ENCODE measurements around the gene PNMA6F.
"Not testable (repeated sequence)": the region's sequence is repeated elsewhere in the genome, so short reads cannot be mapped to it uniquely, and the experiment has no call there.

The PNMA6F gene

GRCh38 chrX:153334654-153335295, 13.2 kb upstream of the PNMA6F start:
- DNase-seq, result no peak

GRCh38 chrX:153333821-153334653, 12.5 kb upstream of the PNMA6F start, which contains the start of gene ZNF275:
Gene ZNF275, plus strand, starts transcription at chrX:153334153. Its CDS starts 2,527 bp downstream, at chrX:153336680.
- DNase-seq, result peak; percentile 87

- DNase-seq, result no peak
These were observed 11.7 kb upstream of the PNMA6F start for GRCh38 chrX:153333266-153333665.

- DNase-seq, result no peak
These were observed 6.0 kb upstream of the PNMA6F start for GRCh38 chrX:153327561-153327960.

GRCh38 chrX:153320555-153321184, 897 bp downstream of the PNMA6F start:
- DNase-seq, result no peak

GRCh38 chrX:153320047-153320443, 1.5 kb downstream of the PNMA6F start:
- not testable (repeated sequence) for DNase-seq

GRCh38 chrX:153319295-153320046, 2.1 kb downstream of the PNMA6F start:
- peak; percentile 24 for DNase-seq

- no peak for DNase-seq
These were observed 2.8 kb downstream of the PNMA6F start for GRCh38 chrX:153318811-153319210.

GRCh38 chrX:153317996-153318722, 3.4 kb downstream of the PNMA6F start:
- no peak for DNase-seq

- no peak for DNase-seq
These were observed 4.3 kb downstream of the PNMA6F start for GRCh38 chrX:153317306-153317705.

GRCh38 chrX:153312842-153313241, 8.7 kb downstream of the PNMA6F start:
- DNase-seq, result no peak

GRCh38 chrX:153312041-153312440, 9.5 kb downstream of the PNMA6F start:
- DNase-seq, result no peak

- no peak for DNase-seq
These were observed 10.7 kb downstream of the PNMA6F start for GRCh38 chrX:153310901-153311300.

- no peak for DNase-seq
These were observed 14.0 kb downstream of the PNMA6F start for GRCh38 chrX:153307276-153308178.

- no peak for DNase-seq
These were observed 14.9 kb downstream of the PNMA6F start for GRCh38 chrX:153306527-153307115.

GRCh38 chrX:153305972-153306371, 15.6 kb downstream of the PNMA6F start:
- DNase-seq, result no peak

- no peak for DNase-seq
These were observed 16.4 kb downstream of the PNMA6F start for GRCh38 chrX:153304988-153305736.

- DNase-seq, result no peak
These were observed 18.0 kb downstream of the PNMA6F start for GRCh38 chrX:153303276-153304262.

GRCh38 chrX:153302796-153303195, 18.8 kb downstream of the PNMA6F start:
- DNase-seq, result no peak

All from NCI-H1436 (cell line).